Chondrocyte (in vitro differentiated cells): ENCODE data around the gene MLLT1. TPM values are rescaled to one million over a fixed set of nuclear protein-coding genes. Genes with fewer than 3 reads are reported as not detected.

Experiments used
- DNase-seq: peaks from one replicate; pipeline ENCODE4 v3.0.0; 2021; ENCODE audit warnings: mixed read lengths, low spot score
- H3K27ac Mint-ChIP-seq: one replicate; pipeline ENCODE4 v1.8.0; 2021; ENCODE audit warnings: mild to moderate bottlenecking, moderate library complexity, mixed read lengths; ENCODE audit not compliant: unreplicated experiment
- H3K27me3 Mint-ChIP-seq: 2 replicates; pipeline ENCODE4 v1.8.0; 2021; ENCODE audit warnings: low read depth, mixed read lengths
- H3K36me3 Mint-ChIP-seq: 2 replicates; pipeline ENCODE4 v1.8.0; 2021; ENCODE audit warnings: low read depth, mixed read lengths
- H3K4me1 Mint-ChIP-seq: 2 replicates; pipeline ENCODE4 v1.8.0; 2021; ENCODE audit warnings: low read depth, mild to moderate bottlenecking, mixed read lengths
- H3K4me3 Mint-ChIP-seq: one replicate; pipeline ENCODE4 v1.8.0; 2021; ENCODE audit warnings: mild to moderate bottlenecking, moderate library complexity, mixed read lengths; ENCODE audit not compliant: unreplicated experiment
- H3K9me3 Mint-ChIP-seq: 2 replicates; pipeline ENCODE4 v1.8.0; 2021; ENCODE audit warnings: low read depth, mixed read lengths
- CTCF ChIP-seq: fragments of 200-600 bp; sonication (generic); IDR thresholded peaks from 2 replicates; pipeline ENCODE4 v1.5.0; 2021; ENCODE audit warnings: antibody characterized with exemption, mild to moderate bottlenecking, moderate library complexity
- total RNA-seq: library from RNA; stranded (reverse); gene quantifications from 3 replicates; pipeline ENCODE4 v1.2.1, GENCODE V29; 2021

The MLLT1 gene
- total RNA-seq, 1 donor from 2014 or later: 60.9 TPM

DNA sequence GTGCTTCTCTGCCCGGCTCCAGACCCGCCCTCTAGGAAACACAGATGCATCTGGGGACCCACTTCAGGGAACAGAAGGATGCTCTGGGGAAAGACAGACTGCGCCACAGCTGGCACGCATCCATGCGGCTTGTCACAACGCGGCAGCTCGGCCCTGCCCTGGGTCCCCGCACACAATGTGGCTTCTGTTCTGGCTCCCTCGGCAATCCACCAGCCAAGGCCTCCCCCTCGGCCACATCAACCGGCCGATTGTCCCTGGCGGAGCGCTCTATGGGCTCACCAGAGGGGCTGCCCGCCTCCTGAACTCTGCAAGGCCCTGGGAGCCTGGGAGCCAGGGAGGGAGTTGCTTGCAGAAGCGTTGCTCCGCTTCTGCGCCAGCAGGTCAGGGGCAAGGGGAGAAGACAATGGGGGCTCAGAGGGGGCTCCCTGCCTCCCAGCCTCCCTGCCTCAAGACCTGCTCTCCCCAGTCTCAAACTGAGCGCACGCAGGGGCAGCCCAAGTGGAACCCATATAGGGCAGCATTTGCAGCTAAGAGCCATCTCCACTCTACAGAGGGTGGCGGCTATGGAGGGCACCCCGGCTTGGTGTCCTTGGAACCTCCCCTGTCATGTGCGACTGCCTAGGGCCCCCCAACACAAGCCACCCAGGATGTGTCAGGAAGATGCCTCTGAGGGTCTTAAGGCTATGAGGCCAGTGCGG is 37.9 kb downstream of the MLLT1 start:
- peaks cover 46% of the 10 kb centered on the region for H3K4me1 Mint-ChIP-seq
- DNase-seq: no peak

GRCh38 chr19:6241056-6241455 is 38.7 kb downstream of the MLLT1 start:
- Mint-ChIP-seq H3K9me3 (no peaks in the 10 kb centered on the region), H3K27ac (peak overlapping the region; percentile 27), H3K4me1 (peaks cover 47% of the 10 kb centered on the region), H3K36me3 (no peaks in the 10 kb centered on the region), H3K27me3 (no peaks in the 10 kb centered on the region), H3K4me3 (no peak overlapping the region)
- DNase-seq: peak; percentile 81
- TF ChIP-seq CTCF: no peak

More for the DNA sequence above, 37.9 kb downstream of the MLLT1 start:
- no peaks in the 10 kb centered on the region for H3K9me3 Mint-ChIP-seq
- H3K27me3 Mint-ChIP-seq: no peaks in the 10 kb centered on the region
- no peak overlapping the region for H3K4me3 Mint-ChIP-seq
- H3K36me3 Mint-ChIP-seq: peaks cover 2% of the 10 kb centered on the region
- no peak overlapping the region for H3K27ac Mint-ChIP-seq
- TF ChIP-seq CTCF: no peak

- H3K4me3 Mint-ChIP-seq: no peak overlapping the region
- H3K36me3 Mint-ChIP-seq: peaks cover 2% of the 10 kb centered on the region
- no peaks in the 10 kb centered on the region for H3K9me3 Mint-ChIP-seq
- peak; percentile 87 for DNase-seq
- H3K4me1 Mint-ChIP-seq: peaks cover 52% of the 10 kb centered on the region
- no peak overlapping the region for H3K27ac Mint-ChIP-seq
- no peaks in the 10 kb centered on the region for H3K27me3 Mint-ChIP-seq
- no peak for TF ChIP-seq CTCF
Measured at GRCh38 chr19:6239871-6240676, 39.7 kb downstream of the MLLT1 start.

- Mint-ChIP-seq H3K27me3 (no peaks in the 10 kb centered on the region), H3K4me3 (no peak overlapping the region), H3K36me3 (peaks cover 2% of the 10 kb centered on the region), H3K27ac (no peak overlapping the region), H3K4me1 (peaks cover 55% of the 10 kb centered on the region), H3K9me3 (no peaks in the 10 kb centered on the region)
- peak; percentile 81 for DNase-seq
- TF ChIP-seq CTCF: no peak
Measured at GRCh38 chr19:6239401-6239844, 40.4 kb downstream of the MLLT1 start.

- DNase-seq: peak; percentile 68
- Mint-ChIP-seq H3K27me3 (no peaks in the 10 kb centered on the region), H3K4me1 (peaks cover 55% of the 10 kb centered on the region), H3K4me3 (no peak overlapping the region), H3K9me3 (no peaks in the 10 kb centered on the region), H3K27ac (no peak overlapping the region), H3K36me3 (peaks cover 2% of the 10 kb centered on the region)
- TF ChIP-seq CTCF: no peak
Measured at GRCh38 chr19:6238643-6239281, 41.0 kb downstream of the MLLT1 start.
